PC-3 (cell line): ENCODE results near the gene RACK1.

Experiments used
- CTCF ChIP-seq: fragments of 300-600 bp; sonication (generic); conservative IDR thresholded peaks from 2 replicates; pipeline ENCODE4 v1.5.1; 2017; ENCODE audit warnings: antibody characterized with exemption, low read depth, mild to moderate bottlenecking, low read length
- EZH2phosphoT487 ChIP-seq: fragments of 300-600 bp; sonication (generic); IDR thresholded peaks from 2 replicates; pipeline ENCODE4 v1.6.1; 2018; ENCODE audit warnings: mild to moderate bottlenecking, antibody characterized with exemption, low read length, borderline replicate concordance

GRCh38 chr5:181246276-181247049 lies 2.8 kb upstream of the RACK1 start:
- TF ChIP-seq CTCF (no peak), EZH2phosphoT487 (no peak)
